ENCODE measurements around the gene NLRP5.
"Not testable (repeated sequence)": the region's sequence is repeated elsewhere in the genome, so short reads cannot be mapped to it uniquely, and the experiment has no call there.

Gene NLRP5

DNA sequence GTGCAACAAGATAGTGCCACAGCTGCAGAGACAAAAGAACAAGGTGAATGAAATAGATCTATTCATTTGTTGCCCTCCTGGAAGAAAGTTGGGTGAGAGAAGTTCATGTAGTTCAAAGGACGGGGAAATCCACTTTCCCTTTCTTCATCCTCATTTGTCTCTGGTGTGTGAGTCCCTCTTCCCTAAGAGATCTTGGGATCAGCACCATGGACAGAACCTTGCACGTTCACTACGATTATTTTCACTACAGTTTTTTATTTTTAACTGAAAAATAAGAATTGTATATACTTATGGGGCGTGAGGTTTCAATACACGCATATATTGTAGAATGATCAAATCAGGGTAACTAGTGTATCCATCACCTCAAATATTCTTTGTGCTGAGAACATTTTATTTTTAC is 29.2 kb downstream of the NLRP5 start:
- H3K9me3 ChIP-seq (ENCODE audit: insufficient read depth, low read depth, low read length) = no peaks in the 10 kb centered on the region
- no peak overlapping the region for H3K9ac ChIP-seq (ENCODE audit: low read depth, low read length, poor library complexity, severe bottlenecking)
- H2AFZ ChIP-seq (ENCODE audit: low read length) = no peak overlapping the region
- H3K36me3 ChIP-seq (ENCODE audit: insufficient read depth, low read length) = no peaks in the 10 kb centered on the region
- H3F3A ChIP-seq (ENCODE audit: low read depth) = no peaks in the 10 kb centered on the region
- TF ChIP-seq, protein P1, sequence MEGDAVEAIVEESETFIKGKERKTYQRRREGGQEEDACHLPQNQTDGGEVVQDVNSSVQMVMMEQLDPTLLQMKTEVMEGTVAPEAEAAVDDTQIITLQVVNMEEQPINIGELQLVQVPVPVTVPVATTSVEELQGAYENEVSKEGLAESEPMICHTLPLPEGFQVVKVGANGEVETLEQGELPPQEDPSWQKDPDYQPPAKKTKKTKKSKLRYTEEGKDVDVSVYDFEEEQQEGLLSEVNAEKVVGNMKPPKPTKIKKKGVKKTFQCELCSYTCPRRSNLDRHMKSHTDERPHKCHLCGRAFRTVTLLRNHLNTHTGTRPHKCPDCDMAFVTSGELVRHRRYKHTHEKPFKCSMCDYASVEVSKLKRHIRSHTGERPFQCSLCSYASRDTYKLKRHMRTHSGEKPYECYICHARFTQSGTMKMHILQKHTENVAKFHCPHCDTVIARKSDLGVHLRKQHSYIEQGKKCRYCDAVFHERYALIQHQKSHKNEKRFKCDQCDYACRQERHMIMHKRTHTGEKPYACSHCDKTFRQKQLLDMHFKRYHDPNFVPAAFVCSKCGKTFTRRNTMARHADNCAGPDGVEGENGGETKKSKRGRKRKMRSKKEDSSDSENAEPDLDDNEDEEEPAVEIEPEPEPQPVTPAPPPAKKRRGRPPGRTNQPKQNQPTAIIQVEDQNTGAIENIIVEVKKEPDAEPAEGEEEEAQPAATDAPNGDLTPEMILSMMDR (conservative IDR thresholded peaks at IDR 0.05; ENCODE audit: low read length) = no peak
- no peak for TF ChIP-seq EZH2phosphoT487 (IDR thresholded peaks at IDR 0.05; ENCODE audit: borderline replicate concordance)
- no peak overlapping the region for H3K4me2 ChIP-seq (ENCODE audit: low read depth, low read length, poor library complexity, severe bottlenecking)
- no peaks in the 10 kb centered on the region for H3K9me2 ChIP-seq (replicated peaks; ENCODE audit: low read depth, low read length)
- no peaks in the 10 kb centered on the region for H3K27me3 ChIP-seq (ENCODE audit: insufficient read depth, low read length, poor library complexity, severe bottlenecking)
- no peak overlapping the region for H3K4me3 ChIP-seq (ENCODE audit: low read length, poor library complexity, severe bottlenecking)
- H4K20me1 ChIP-seq (ENCODE audit: insufficient read depth, low read length, poor library complexity, severe bottlenecking) = no peaks in the 10 kb centered on the region
- no peaks in the 10 kb centered on the region for H3K4me1 ChIP-seq (ENCODE audit: insufficient read depth, low read length, poor library complexity, severe bottlenecking)
- H3K79me2 ChIP-seq (ENCODE audit: insufficient read depth, low read length) = no peaks in the 10 kb centered on the region

- H3K9me2 ChIP-seq (replicated peaks; ENCODE audit: low read depth, low read length); H3K79me2 ChIP-seq (ENCODE audit: insufficient read depth, low read length); H3K4me3 ChIP-seq (ENCODE audit: low read length, poor library complexity, severe bottlenecking); H4K20me1 ChIP-seq (ENCODE audit: insufficient read depth, low read length, poor library complexity, severe bottlenecking); H3K4me2 ChIP-seq (ENCODE audit: low read depth, low read length, poor library complexity, severe bottlenecking); H3K27me3 ChIP-seq (ENCODE audit: insufficient read depth, low read length, poor library complexity, severe bottlenecking); H2AFZ ChIP-seq (ENCODE audit: low read length); H3K36me3 ChIP-seq (ENCODE audit: insufficient read depth, low read length); H3F3A ChIP-seq (ENCODE audit: low read depth); H3K9me3 ChIP-seq (ENCODE audit: insufficient read depth, low read depth, low read length); H3K4me1 ChIP-seq (ENCODE audit: insufficient read depth, low read length, poor library complexity, severe bottlenecking); H3K9ac ChIP-seq (ENCODE audit: low read depth, low read length, poor library complexity, severe bottlenecking): not testable (repeated sequence)
Measured at GRCh38 chr19:56019325-56019724, 32.8 kb downstream of the NLRP5 start.

- not testable (repeated sequence) for H3K36me3 ChIP-seq (ENCODE audit: insufficient read depth, low read length); H3K27me3 ChIP-seq (ENCODE audit: insufficient read depth, low read length, poor library complexity, severe bottlenecking); H4K20me1 ChIP-seq (ENCODE audit: insufficient read depth, low read length, poor library complexity, severe bottlenecking); H3K4me2 ChIP-seq (ENCODE audit: low read depth, low read length, poor library complexity, severe bottlenecking); H3K9me3 ChIP-seq (ENCODE audit: insufficient read depth, low read depth, low read length); H3K9me2 ChIP-seq (replicated peaks; ENCODE audit: low read depth, low read length); H3K4me1 ChIP-seq (ENCODE audit: insufficient read depth, low read length, poor library complexity, severe bottlenecking); H3K79me2 ChIP-seq (ENCODE audit: insufficient read depth, low read length); H3K9ac ChIP-seq (ENCODE audit: low read depth, low read length, poor library complexity, severe bottlenecking); H2AFZ ChIP-seq (ENCODE audit: low read length); H3F3A ChIP-seq (ENCODE audit: low read depth); H3K4me3 ChIP-seq (ENCODE audit: low read length, poor library complexity, severe bottlenecking)
Measured at GRCh38 chr19:56020355-56020975, 33.9 kb downstream of the NLRP5 start.

- Histone ChIP-seq H3K9me3 (ENCODE audit: insufficient read depth, low read depth, low read length) (0 out of 2 replicates have a peak, but pooled peaks cover 3% of the 10 kb centered on the region), H3K36me3 (ENCODE audit: insufficient read depth, low read length) (no peaks in the 10 kb centered on the region), H3K4me1 (ENCODE audit: insufficient read depth, low read length, poor library complexity, severe bottlenecking) (no peaks in the 10 kb centered on the region), H3F3A (ENCODE audit: low read depth) (no peaks in the 10 kb centered on the region), H3K4me3 (ENCODE audit: low read length, poor library complexity, severe bottlenecking) (no peak overlapping the region), H4K20me1 (ENCODE audit: insufficient read depth, low read length, poor library complexity, severe bottlenecking) (no peaks in the 10 kb centered on the region), H3K27me3 (ENCODE audit: insufficient read depth, low read length, poor library complexity, severe bottlenecking) (no peaks in the 10 kb centered on the region), H3K9me2 (replicated peaks; ENCODE audit: low read depth, low read length) (no peaks in the 10 kb centered on the region), H3K9ac (ENCODE audit: low read depth, low read length, poor library complexity, severe bottlenecking) (no peak overlapping the region), H2AFZ (ENCODE audit: low read length) (no peak overlapping the region), H3K79me2 (ENCODE audit: insufficient read depth, low read length) (no peaks in the 10 kb centered on the region), H3K4me2 (ENCODE audit: low read depth, low read length, poor library complexity, severe bottlenecking) (no peak overlapping the region)
- TF ChIP-seq EZH2phosphoT487 (IDR thresholded peaks at IDR 0.05; ENCODE audit: borderline replicate concordance) = no peak
- TF ChIP-seq, protein P1 (conservative IDR thresholded peaks at IDR 0.05; ENCODE audit: low read length) = no peak
Measured at GRCh38 chr19:56026769-56027168, 40.2 kb downstream of the NLRP5 start.

All from Loucy (cell line).